GM23248 (cell line): Measurements from ENCODE around the gene MT1E. TPM values are rescaled to one million over a fixed set of nuclear protein-coding genes. Genes with fewer than 3 reads are reported as not detected.
A peak's percentile ranks its signal among the peaks of the same experiment; 100 is the strongest.

Source experiments
- DNase-seq: peaks from one replicate; pipeline ENCODE4 v3.0.0-alpha.2; 2015
- H2AFZ ChIP-seq: fragments of 200-600 bp; sonication (generic); 2 replicates; pipeline ENCODE4 v1.6.1; 2016; ENCODE audit warnings: antibody characterized with exemption
- H3F3A ChIP-seq: fragments of 200-600 bp; sonication (generic); 2 replicates; pipeline ENCODE4 v1.6.1; 2016; ENCODE audit warnings: mild to moderate bottlenecking, antibody characterized with exemption, mixed run types; ENCODE audit not compliant: insufficient read depth
- H3K27ac ChIP-seq: fragments of 200-600 bp; sonication (generic); 2 replicates; pipeline ENCODE4 v1.5.1; 2016; ENCODE audit warnings: mild to moderate bottlenecking
- H3K27me3 ChIP-seq: fragments of 200-600 bp; sonication (generic); replicated peaks from 2 replicates; pipeline ENCODE4 v1.6.1; 2016; ENCODE audit warnings: mild to moderate bottlenecking; ENCODE audit not compliant: insufficient read depth
- H3K36me3 ChIP-seq: fragments of 200-600 bp; sonication (generic); 2 replicates; pipeline ENCODE4 v1.6.1; 2016; ENCODE audit warnings: low read depth, mild to moderate bottlenecking
- H3K4me1 ChIP-seq: fragments of 200-600 bp; sonication (generic); 2 replicates; pipeline ENCODE4 v1.6.1; 2016; ENCODE audit warnings: mild to moderate bottlenecking; ENCODE audit not compliant: insufficient read depth
- H3K4me2 ChIP-seq: fragments of 200-600 bp; sonication (generic); one replicate; pipeline ENCODE4 v1.6.1; 2016; ENCODE audit warnings: mild to moderate bottlenecking; ENCODE audit not compliant: unreplicated experiment
- H3K4me3 ChIP-seq: fragments of 200-600 bp; sonication (generic); 2 replicates; pipeline ENCODE4 v1.5.1; 2016; ENCODE audit warnings: mild to moderate bottlenecking
- H3K79me2 ChIP-seq: fragments of 200-600 bp; sonication (generic); 2 replicates; pipeline ENCODE4 v1.6.1; 2016; ENCODE audit warnings: mild to moderate bottlenecking; ENCODE audit not compliant: insufficient read depth
- H3K9ac ChIP-seq: fragments of 200-600 bp; sonication (generic); 2 replicates; pipeline ENCODE4 v1.6.1; 2016; ENCODE audit warnings: mild to moderate bottlenecking
- H3K9me2 ChIP-seq: fragments of 200-600 bp; sonication (generic); 2 replicates; pipeline ENCODE4 v1.6.1; 2016; ENCODE audit warnings: mixed run types, mild to moderate bottlenecking, moderate library complexity; ENCODE audit not compliant: insufficient read depth
- H3K9me3 ChIP-seq: fragments of 200-600 bp; sonication (generic); one replicate; pipeline ENCODE4 v1.6.1; 2017; ENCODE audit warnings: low read depth
- H4K20me1 ChIP-seq: fragments of 200-600 bp; sonication (generic); 2 replicates; pipeline ENCODE4 v1.6.0; 2016; ENCODE audit not compliant: insufficient read depth
- EZH2 ChIP-seq: fragments of 200-600 bp; sonication (generic); IDR thresholded peaks from 2 replicates; pipeline ENCODE4 v1.6.1; 2018; ENCODE audit warnings: antibody characterized with exemption, mild to moderate bottlenecking; ENCODE audit not compliant: insufficient read depth, poor library complexity, severe bottlenecking
- EZH2phosphoT487 ChIP-seq: fragments of 200-600 bp; sonication (generic); IDR thresholded peaks from 2 replicates; pipeline ENCODE4 v1.6.1; 2018; ENCODE audit warnings: antibody characterized with exemption, moderate library complexity, mild to moderate bottlenecking, low read depth; ENCODE audit not compliant: insufficient read depth
- WGBS, 2 experiments: methylation state at CpG; one replicate each; pipeline ENCODE4 v1.1.6; 2015 to 2017; ENCODE audit warnings: low lambda C conversion rate in 2 of 2, low coverage in 1 of 2; ENCODE audit errors: missing lambda C conversion rate in 2 of 2; 5-methylcytosine and 5-hydroxymethylcytosine counted together
- in situ Hi-C: fragments of 300-500 bp; cut with MboI; formaldehyde crosslinking; loops from 2 replicates; pipeline ENCODE4 v1.15.0; 2020
- polyA plus RNA-seq: library from polyadenylated mRNA; unstranded; fragments of >200 nt; fragmentation: Nextera tagmentation; extraction: Ambion mirVana; gene quantifications from 2 replicates; pipeline ENCODE4 v1.2.1, GENCODE V29; 2016
- total RNA-seq: library from RNA; depleted of rRNA; stranded (reverse); fragments of >200 nt; shearing (Covaris generic); gene quantifications from 2 replicates; pipeline ENCODE4 v1.2.3, GENCODE V29; 2014

The MT1E gene
- total and polyA plus RNA-seq, 2 experiments from 2014 or later: 178 to 329 TPM

DNA sequence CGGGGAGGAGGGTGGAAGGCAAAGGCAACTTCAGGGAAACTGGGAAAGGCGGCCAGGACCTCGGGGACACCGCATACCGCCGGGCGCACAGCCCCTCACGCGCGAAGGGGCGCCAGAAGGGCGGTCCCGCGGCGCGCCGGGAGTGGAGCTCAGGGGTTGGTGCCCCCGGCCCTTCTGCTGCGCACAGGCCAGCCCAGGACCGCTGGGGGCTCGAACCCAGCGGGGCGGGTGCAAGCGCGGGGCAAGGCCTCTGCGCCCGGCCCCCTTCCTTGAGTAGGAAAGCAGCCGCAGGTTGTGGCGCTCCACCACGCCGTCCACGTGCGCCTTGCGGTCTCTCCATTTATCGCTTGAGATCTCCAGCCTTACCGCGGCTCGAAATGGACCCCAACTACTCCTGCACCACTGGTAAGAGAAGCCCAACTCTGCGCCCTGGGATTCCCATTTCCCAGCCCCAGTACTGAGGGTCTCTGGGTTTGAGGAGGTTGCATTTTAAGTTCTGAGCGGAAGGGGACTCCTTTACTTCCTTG, 9.9 kb downstream of the MT1E start:
- no peaks in the 10 kb centered on the region for H3K4me1 ChIP-seq
- no peaks in the 10 kb centered on the region for H3K27me3 ChIP-seq
- no peaks in the 10 kb centered on the region for H3K79me2 ChIP-seq
- no peak overlapping the region for H3K27ac ChIP-seq
- no peak for DNase-seq
- H3K36me3 ChIP-seq: no peaks in the 10 kb centered on the region
- WGBS, 2 experiments: 89 to 92% methylated on average over 14 to 34 of the region's 40 CpGs
- 0 out of 2 replicates have a peak, but pooled peaks cover 8% of the 10 kb centered on the region for H3F3A ChIP-seq
- no peaks in the 10 kb centered on the region for H4K20me1 ChIP-seq
- H3K4me3 ChIP-seq: no peak overlapping the region
- no peak overlapping the region for H2AFZ ChIP-seq
- TF ChIP-seq EZH2 (no peak), EZH2phosphoT487 (no peak)
- no peak overlapping the region for H3K4me2 ChIP-seq
- H3K9ac ChIP-seq: no peak overlapping the region
- no peaks in the 10 kb centered on the region for H3K9me3 ChIP-seq
- no peaks in the 10 kb centered on the region for H3K9me2 ChIP-seq
- in situ Hi-C loops: no loop called here

DNA sequence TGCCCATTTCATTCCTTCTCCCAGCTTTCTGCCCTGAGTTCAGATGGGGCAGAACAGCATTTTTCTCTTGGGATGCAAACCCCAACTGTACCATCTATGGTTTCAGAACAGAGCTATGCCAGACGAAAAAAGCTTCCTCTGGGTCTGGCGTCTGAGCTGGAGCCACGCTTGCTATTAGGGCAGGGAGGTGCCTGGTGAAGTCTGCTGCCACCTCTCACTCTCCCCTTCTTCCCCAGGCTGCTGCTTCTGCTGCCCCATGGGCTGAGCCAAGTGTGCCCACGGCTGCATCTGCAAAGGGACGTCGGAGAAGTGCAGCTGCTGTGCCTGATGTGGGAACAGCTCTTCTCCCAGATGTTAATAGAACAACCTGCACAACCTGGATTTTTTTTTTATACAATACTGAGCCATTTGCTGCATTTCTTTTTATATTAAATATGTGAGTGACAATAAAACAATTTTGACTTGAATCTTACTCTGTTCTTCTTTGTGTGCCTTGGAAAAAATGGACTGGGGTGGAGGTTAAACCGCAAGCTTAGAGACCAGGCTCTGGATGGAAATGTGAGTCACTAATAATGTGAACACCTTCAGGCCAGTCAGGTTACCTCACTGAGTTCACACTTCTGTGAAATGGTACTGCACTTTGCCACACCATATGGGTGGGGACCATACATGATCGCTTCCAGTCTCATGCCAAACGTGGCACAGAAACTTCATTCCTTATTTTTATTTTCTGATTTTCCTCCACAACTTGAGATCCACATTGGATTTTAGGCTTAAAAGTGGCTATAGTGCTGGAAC, 11.2 kb downstream of the MT1E start:
- Histone ChIP-seq H3K4me2 (no peak overlapping the region), H4K20me1 (no peaks in the 10 kb centered on the region), H3K27ac (no peak overlapping the region), H3K9me3 (no peaks in the 10 kb centered on the region), H3K4me3 (no peak overlapping the region), H3K9me2 (no peaks in the 10 kb centered on the region), H3K36me3 (no peaks in the 10 kb centered on the region), H2AFZ (no peak overlapping the region), H3K9ac (no peak overlapping the region), H3K79me2 (no peaks in the 10 kb centered on the region), H3K4me1 (no peaks in the 10 kb centered on the region), H3F3A (0 out of 2 replicates have a peak, but pooled peaks cover under 1% of the 10 kb centered on the region), H3K27me3 (no peaks in the 10 kb centered on the region)
- in situ Hi-C loops: no loop called here
- WGBS, 2 experiments: 95 to 96% methylated on average over 9 of the region's 9 CpGs
- no peak for DNase-seq
- TF ChIP-seq EZH2phosphoT487 (no peak), EZH2 (no peak)

DNA sequence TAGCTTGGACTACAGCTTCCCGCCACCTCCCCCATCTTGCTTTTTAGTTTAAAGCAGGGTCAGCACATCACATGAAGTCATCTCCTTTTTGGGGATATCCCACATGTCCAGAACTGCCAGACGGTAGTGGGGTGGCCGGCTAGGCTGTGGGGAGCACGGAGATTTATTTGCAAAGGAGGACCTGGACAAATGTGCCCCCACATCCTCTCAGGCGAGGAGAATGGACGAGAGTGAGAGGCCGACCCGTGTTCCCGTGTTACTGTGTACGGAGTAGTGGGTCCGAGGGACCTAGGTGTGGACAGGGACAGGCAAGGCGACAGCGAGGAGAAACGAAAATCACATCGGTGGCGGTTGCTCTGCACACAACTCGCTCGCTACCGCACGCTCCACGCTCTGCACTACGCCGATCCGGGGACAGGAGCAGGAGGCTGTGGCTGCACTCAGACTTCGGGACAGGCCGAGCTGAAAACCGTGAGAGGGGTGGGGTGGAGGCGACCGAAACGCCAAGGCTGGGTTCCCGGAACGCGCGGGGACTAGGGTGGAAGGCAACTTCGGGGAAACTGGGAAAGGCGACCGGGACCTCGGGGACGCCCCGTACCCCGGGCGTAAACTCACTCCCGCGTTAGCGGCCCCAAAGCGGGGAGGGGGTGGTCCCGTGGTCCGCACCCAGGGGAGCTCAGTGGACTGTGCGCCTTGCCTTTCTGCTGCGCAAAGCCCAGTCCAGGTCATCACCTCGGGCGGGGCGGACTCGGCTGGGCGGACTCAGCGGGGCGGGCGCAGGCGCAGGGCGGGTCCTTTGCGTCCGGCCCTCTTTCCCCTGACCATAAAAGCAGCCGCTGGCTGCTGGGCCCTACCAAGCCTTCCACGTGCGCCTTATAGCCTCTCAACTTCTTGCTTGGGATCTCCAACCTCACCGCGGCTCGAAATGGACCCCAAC, 12.5 kb downstream of the MT1E start, which contains the start of gene MT1A:
Gene MT1A, plus strand, starts transcription at position 853 of the 937 bp plus-strand sequence. Its CDS starts 73 bp downstream, at position 926.
- TF ChIP-seq EZH2phosphoT487 (no peak), EZH2 (no peak)
- no peaks in the 10 kb centered on the region for H3K9me3 ChIP-seq
- no peaks in the 10 kb centered on the region for H3K36me3 ChIP-seq
- H3K27me3 ChIP-seq: no peaks in the 10 kb centered on the region
- 14 to 15% methylated on average over 57 to 63 of the region's 68 CpGs for WGBS, 2 experiments
- peak within 1 kb of the TSS; percentile 95 for H3K4me2 ChIP-seq
- no peaks in the 10 kb centered on the region for H3K9me2 ChIP-seq
- in situ Hi-C loops: no loop called here
- peak within 1 kb of the TSS; percentile 97 for H2AFZ ChIP-seq
- no peaks in the 10 kb centered on the region for H3F3A ChIP-seq
- no peaks in the 10 kb centered on the region for H4K20me1 ChIP-seq
- peak within 1 kb of the TSS; percentile 63 for H3K9ac ChIP-seq
- no peaks in the 10 kb centered on the region for H3K79me2 ChIP-seq
- no peaks in the 10 kb centered on the region for H3K4me1 ChIP-seq
- no peak within 1 kb of the TSS for H3K27ac ChIP-seq
- DNase-seq: peak; percentile 74
- H3K4me3 ChIP-seq: peak within 1 kb of the TSS; percentile 83

DNA sequence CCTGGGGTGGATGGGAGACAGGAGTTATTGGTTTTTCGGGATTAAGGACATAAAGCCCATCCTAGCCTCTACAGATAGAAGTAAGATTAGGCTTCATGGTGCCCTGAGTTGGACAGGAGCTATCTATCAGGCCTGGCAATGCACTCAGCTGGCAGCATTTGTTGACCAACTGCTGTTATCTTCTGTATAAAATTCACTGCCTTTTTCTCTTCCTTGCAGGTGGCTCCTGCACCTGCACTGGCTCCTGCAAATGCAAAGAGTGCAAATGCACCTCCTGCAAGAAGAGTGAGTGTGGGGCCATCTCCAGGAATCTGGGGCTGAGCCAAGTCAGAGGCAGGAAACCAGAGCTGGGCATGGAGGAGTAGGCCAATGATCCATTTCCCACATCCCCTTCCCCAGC, 13.5 kb downstream of the MT1E start:
- H4K20me1 ChIP-seq: no peaks in the 10 kb centered on the region
- H3K4me2 ChIP-seq: peak overlapping the region; percentile 95
- H3F3A ChIP-seq: no peaks in the 10 kb centered on the region
- no peak overlapping the region for H3K4me3 ChIP-seq
- H3K9me2 ChIP-seq: no peaks in the 10 kb centered on the region
- H2AFZ ChIP-seq: no peak overlapping the region
- H3K79me2 ChIP-seq: no peaks in the 10 kb centered on the region
- H3K9ac ChIP-seq: no peak overlapping the region
- no peak for DNase-seq
- 5 to 9% methylated on average over 1 of the region's 1 CpG for WGBS, 2 experiments
- no peak overlapping the region for H3K27ac ChIP-seq
- H3K27me3 ChIP-seq: no peaks in the 10 kb centered on the region
- no peaks in the 10 kb centered on the region for H3K4me1 ChIP-seq
- H3K36me3 ChIP-seq: no peaks in the 10 kb centered on the region
- H3K9me3 ChIP-seq: no peaks in the 10 kb centered on the region
- in situ Hi-C loops: no loop called here
- TF ChIP-seq EZH2 (no peak), EZH2phosphoT487 (no peak)
